ENCODE results near the gene ADPGK.
A peak's percentile ranks its signal among the peaks of the same experiment; 100 is the strongest.
"Not testable (repeated sequence)": the region's sequence is repeated elsewhere in the genome, so short reads cannot be mapped to it uniquely, and the experiment has no call there.

The ADPGK gene

GRCh38 chr15:72818632-72819031 is 35.1 kb upstream of the ADPGK start:
- H3K4me3 ChIP-seq (ENCODE audit: low read length): no peak overlapping the region
- DNase-seq (ENCODE audit: low read depth): no peak
- no peak for TF ChIP-seq CTCF (conservative IDR thresholded peaks at IDR 0.05; ENCODE audit: low read length)

GRCh38 chr15:72813345-72814004 is 29.9 kb upstream of the ADPGK start:
- DNase-seq (ENCODE audit: low read depth): no peak
- no peak for TF ChIP-seq CTCF (conservative IDR thresholded peaks at IDR 0.05; ENCODE audit: low read length)
- no peak overlapping the region for H3K4me3 ChIP-seq (ENCODE audit: low read length)

- H3K4me3 ChIP-seq (ENCODE audit: low read length): no peak overlapping the region
- DNase-seq (ENCODE audit: low read depth): no peak
- no peak for TF ChIP-seq CTCF (conservative IDR thresholded peaks at IDR 0.05; ENCODE audit: low read length)
These were observed 25.8 kb upstream of the ADPGK start for GRCh38 chr15:72809329-72809728.

GRCh38 chr15:72807346-72807745 is 23.8 kb upstream of the ADPGK start:
- H3K4me3 ChIP-seq (ENCODE audit: low read length); DNase-seq (ENCODE audit: low read depth): not testable (repeated sequence)

GRCh38 chr15:72803006-72803405 is 19.4 kb upstream of the ADPGK start:
- H3K4me3 ChIP-seq (ENCODE audit: low read length): no peak overlapping the region
- DNase-seq (ENCODE audit: low read depth): no peak
- no peak for TF ChIP-seq CTCF (conservative IDR thresholded peaks at IDR 0.05; ENCODE audit: low read length)

- H3K4me3 ChIP-seq (ENCODE audit: low read length): no peak overlapping the region
- DNase-seq (ENCODE audit: low read depth): no peak
- TF ChIP-seq CTCF (conservative IDR thresholded peaks at IDR 0.05; ENCODE audit: low read length): no peak
These were observed 18.2 kb upstream of the ADPGK start for GRCh38 chr15:72801590-72802325.

- no peak overlapping the region for H3K4me3 ChIP-seq (ENCODE audit: low read length)
- peak; percentile 40 for DNase-seq (ENCODE audit: low read depth)
- no peak for TF ChIP-seq CTCF (conservative IDR thresholded peaks at IDR 0.05; ENCODE audit: low read length)
These were observed 17.4 kb upstream of the ADPGK start for GRCh38 chr15:72800833-72801481.
